Measurements from ENCODE around the gene EML6. TPM values are rescaled to one million over a fixed set of nuclear protein-coding genes. Genes with fewer than 3 reads are reported as not detected.

EML6 gene
- total RNA-seq, 1 experiment from 2014 or later = 0.77 TPM

- CTCF ChIA-PET = interaction anchor here (0.5 to 16.8 kb wide), 31 partner anchors 9 to 340 kb away, joined by 3 to 169 read pairs (median 5); partner anchors contain the start of genes EML6 and RTN4
- DNase-seq (ENCODE audit: unreplicated experiment) = no peak
- no TSS peak for BruUV-seq (replicated peaks)
- H3K4me1 Mint-ChIP-seq (ENCODE audit: insufficient read depth, unreplicated experiment) = peaks cover 41% of the 10 kb centered on the region
- no peaks in the 10 kb centered on the region for H3K9me3 Mint-ChIP-seq (ENCODE audit: unreplicated experiment)
- no peaks in the 10 kb centered on the region for H3K27me3 Mint-ChIP-seq (ENCODE audit: insufficient read depth, unreplicated experiment)
- H3K27ac Mint-ChIP-seq (ENCODE audit: low read depth, unreplicated experiment) = peak overlapping the region; percentile 76
- H3K36me3 Mint-ChIP-seq (ENCODE audit: insufficient read depth, unreplicated experiment) = peaks cover 7% of the 10 kb centered on the region
- H3K4me3 Mint-ChIP-seq (ENCODE audit: unreplicated experiment) = peak overlapping the region; percentile 30
- intact Hi-C loops (cut with micrococcal nuclease) = loop anchor here (1.0 to 5.0 kb wide), 2 partner anchors 113 to 256 kb away; no protein-coding TSS in a partner anchor
- TF ChIP-seq CTCF (IDR thresholded peaks at IDR 0.05; ENCODE audit: unreplicated experiment) = no peak
- POLR2A ChIA-PET = interaction anchor here (0.5 to 16.5 kb wide), 23 partner anchors 11 to 455 kb away, joined by 3 to 289 read pairs (median 4); partner anchors contain the start of genes EML6 and RTN4
Observed at GRCh38 chr2:55012672-55013484, 289.4 kb downstream of the EML6 start.

GRCh38 chr2:55013936-55014335 is 290.5 kb downstream of the EML6 start:
- H3K36me3 Mint-ChIP-seq (ENCODE audit: insufficient read depth, unreplicated experiment) = peaks cover 12% of the 10 kb centered on the region
- POLR2A ChIA-PET = interaction anchor here (0.6 to 16.5 kb wide), 15 partner anchors 11 to 1046 kb away, joined by 3 to 289 read pairs (median 4); partner anchors contain the start of genes CLHC1, RPS27A and RTN4
- TF ChIP-seq CTCF (IDR thresholded peaks at IDR 0.05; ENCODE audit: unreplicated experiment) = peak; percentile 20
- no peak for DNase-seq (ENCODE audit: unreplicated experiment)
- no peaks in the 10 kb centered on the region for H3K9me3 Mint-ChIP-seq (ENCODE audit: unreplicated experiment)
- H3K27ac Mint-ChIP-seq (ENCODE audit: low read depth, unreplicated experiment) = peak overlapping the region; percentile 76
- no TSS peak for BruUV-seq (replicated peaks)
- H3K4me3 Mint-ChIP-seq (ENCODE audit: unreplicated experiment) = peak overlapping the region; percentile 30
- CTCF ChIA-PET = interaction anchor here (0.6 to 16.8 kb wide), 34 partner anchors 7 to 341 kb away, joined by 3 to 169 read pairs (median 5); partner anchors contain the start of genes EML6 and RTN4
- peaks cover 38% of the 10 kb centered on the region for H3K4me1 Mint-ChIP-seq (ENCODE audit: insufficient read depth, unreplicated experiment)
- H3K27me3 Mint-ChIP-seq (ENCODE audit: insufficient read depth, unreplicated experiment) = no peaks in the 10 kb centered on the region
- intact Hi-C loops (cut with micrococcal nuclease) = loop anchor here (1.0 to 5.0 kb wide), 3 partner anchors 35 to 257 kb away; no protein-coding TSS in a partner anchor

GRCh38 chr2:55014962-55015939 is 291.8 kb downstream of the EML6 start:
- Mint-ChIP-seq H3K27ac (ENCODE audit: low read depth, unreplicated experiment) (peak overlapping the region; percentile 86), H3K27me3 (ENCODE audit: insufficient read depth, unreplicated experiment) (no peaks in the 10 kb centered on the region), H3K4me1 (ENCODE audit: insufficient read depth, unreplicated experiment) (peaks cover 46% of the 10 kb centered on the region), H3K9me3 (ENCODE audit: unreplicated experiment) (no peaks in the 10 kb centered on the region), H3K4me3 (ENCODE audit: unreplicated experiment) (peak overlapping the region; percentile 58), H3K36me3 (ENCODE audit: insufficient read depth, unreplicated experiment) (peaks cover 8% of the 10 kb centered on the region)
- intact Hi-C loops (cut with micrococcal nuclease) = loop anchor here (1.0 to 5.0 kb wide), 4 partner anchors 34 to 258 kb away; no protein-coding TSS in a partner anchor
- BruUV-seq (replicated peaks) = no TSS peak
- CTCF ChIA-PET = interaction anchor here (0.6 to 16.8 kb wide), 25 partner anchors 10 to 673 kb away, joined by 3 to 169 read pairs (median 5); partner anchors contain the start of gene RTN4
- TF ChIP-seq CTCF (IDR thresholded peaks at IDR 0.05; ENCODE audit: unreplicated experiment) = peak; percentile 56
- POLR2A ChIA-PET = interaction anchor here (0.6 to 16.5 kb wide), 10 partner anchors 10 to 1513 kb away, joined by 3 to 289 read pairs (median 8); partner anchors contain the start of genes CLHC1, RPS27A and RTN4
- DNase-seq (ENCODE audit: unreplicated experiment) = peak; percentile 82

All from MCF 10A (cell line).